ENCODE data around the gene C14orf180. TPM values are rescaled to one million over a fixed set of nuclear protein-coding genes. Genes with fewer than 3 reads are reported as not detected.

C14orf180 gene
- total RNA-seq, 2 experiments from 2014 or later = not detected

DNA sequence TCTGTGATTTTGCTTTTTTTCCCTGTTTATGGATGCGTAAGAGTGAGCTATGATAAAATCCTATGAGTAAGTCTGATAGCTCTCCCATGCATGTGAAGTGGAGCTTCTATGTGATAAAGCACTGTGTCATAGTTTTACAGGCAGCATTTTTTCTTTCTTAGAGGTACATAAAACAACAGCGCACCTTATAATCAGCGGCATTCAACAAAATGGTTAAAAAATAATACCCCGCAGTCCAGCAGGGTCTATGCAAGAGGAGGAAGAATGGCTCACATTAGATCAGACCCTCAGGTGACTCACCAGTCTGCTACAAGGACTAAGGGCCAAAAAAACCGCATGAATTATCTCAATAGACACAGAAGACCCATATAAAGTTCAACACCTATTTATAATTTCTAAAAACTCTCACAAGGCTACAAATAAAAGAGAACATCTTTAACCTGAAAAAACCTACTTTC, 58.0 kb downstream of the C14orf180 start:
- TF ChIP-seq, protein P1, sequence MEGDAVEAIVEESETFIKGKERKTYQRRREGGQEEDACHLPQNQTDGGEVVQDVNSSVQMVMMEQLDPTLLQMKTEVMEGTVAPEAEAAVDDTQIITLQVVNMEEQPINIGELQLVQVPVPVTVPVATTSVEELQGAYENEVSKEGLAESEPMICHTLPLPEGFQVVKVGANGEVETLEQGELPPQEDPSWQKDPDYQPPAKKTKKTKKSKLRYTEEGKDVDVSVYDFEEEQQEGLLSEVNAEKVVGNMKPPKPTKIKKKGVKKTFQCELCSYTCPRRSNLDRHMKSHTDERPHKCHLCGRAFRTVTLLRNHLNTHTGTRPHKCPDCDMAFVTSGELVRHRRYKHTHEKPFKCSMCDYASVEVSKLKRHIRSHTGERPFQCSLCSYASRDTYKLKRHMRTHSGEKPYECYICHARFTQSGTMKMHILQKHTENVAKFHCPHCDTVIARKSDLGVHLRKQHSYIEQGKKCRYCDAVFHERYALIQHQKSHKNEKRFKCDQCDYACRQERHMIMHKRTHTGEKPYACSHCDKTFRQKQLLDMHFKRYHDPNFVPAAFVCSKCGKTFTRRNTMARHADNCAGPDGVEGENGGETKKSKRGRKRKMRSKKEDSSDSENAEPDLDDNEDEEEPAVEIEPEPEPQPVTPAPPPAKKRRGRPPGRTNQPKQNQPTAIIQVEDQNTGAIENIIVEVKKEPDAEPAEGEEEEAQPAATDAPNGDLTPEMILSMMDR (conservative IDR thresholded peaks at IDR 0.05; ENCODE audit: low read length) = no peak
- TF ChIP-seq EZH2phosphoT487 (IDR thresholded peaks at IDR 0.05; ENCODE audit: borderline replicate concordance, low read depth, low read length) = no peak
- intact Hi-C loops (cut with micrococcal nuclease; ENCODE audit: unreplicated experiment) = no loop called here
- H3K9me3 ChIP-seq (ENCODE audit: low read length) = no peaks in the 10 kb centered on the region
- BruUV-seq (replicated peaks) = no TSS peak
- no peaks in the 10 kb centered on the region for H3K4me1 ChIP-seq (ENCODE audit: insufficient read depth, low read length, poor library complexity, severe bottlenecking)
- H4K20me1 ChIP-seq (ENCODE audit: insufficient read depth, low read length) = no peaks in the 10 kb centered on the region
- DNase-seq (ENCODE audit: low spot score) = no peak
- no peak overlapping the region for H3K27ac ChIP-seq (ENCODE audit: low read depth, low read length, poor library complexity, severe bottlenecking)
- CTCF ChIA-PET (ENCODE audit: unreplicated experiment) = no interaction called here
- POLR2A ChIA-PET = no interaction called here
- H3K4me3 ChIP-seq (ENCODE audit: low read depth, low read length, poor library complexity, severe bottlenecking) = no peak overlapping the region
- H3K36me3 ChIP-seq (ENCODE audit: insufficient read depth, low read length) = no peaks in the 10 kb centered on the region
- no peak overlapping the region for H3K4me2 ChIP-seq (ENCODE audit: low read length)
- H3K9me2 ChIP-seq (ENCODE audit: insufficient read depth, low read length) = no peaks in the 10 kb centered on the region
- H3K79me2 ChIP-seq (ENCODE audit: insufficient read depth, low read depth, low read length) = no peaks in the 10 kb centered on the region
- H2AFZ ChIP-seq (ENCODE audit: low read length) = no peak overlapping the region

DNA sequence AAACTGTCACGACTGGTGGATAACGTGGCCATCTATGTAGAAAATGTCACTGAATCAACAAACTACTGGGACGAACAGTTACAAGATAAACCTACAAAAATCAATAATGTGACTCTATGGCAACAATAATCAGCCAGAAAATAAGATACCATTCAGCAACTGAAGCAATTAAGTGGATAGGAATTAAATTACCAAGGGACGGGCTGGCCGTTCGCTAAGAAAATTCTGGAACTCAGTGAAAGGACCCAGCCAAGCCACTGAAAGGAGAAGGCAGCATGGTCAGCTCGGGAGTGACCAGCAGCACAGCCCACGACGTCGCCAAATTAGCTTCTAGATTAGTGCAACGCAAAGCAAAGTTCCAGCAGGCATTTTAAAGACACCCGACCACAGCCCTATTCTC, 58.6 kb downstream of the C14orf180 start:
- POLR2A ChIA-PET = no interaction called here
- Histone ChIP-seq H3K4me2 (ENCODE audit: low read length) (no peak overlapping the region), H3K9me2 (ENCODE audit: insufficient read depth, low read length) (no peaks in the 10 kb centered on the region), H3K4me3 (ENCODE audit: low read depth, low read length, poor library complexity, severe bottlenecking) (no peak overlapping the region), H4K20me1 (ENCODE audit: insufficient read depth, low read length) (no peaks in the 10 kb centered on the region), H2AFZ (ENCODE audit: low read length) (no peak overlapping the region), H3K27ac (ENCODE audit: low read depth, low read length, poor library complexity, severe bottlenecking) (no peak overlapping the region), H3K36me3 (ENCODE audit: insufficient read depth, low read length) (no peaks in the 10 kb centered on the region), H3K9me3 (ENCODE audit: low read length) (no peaks in the 10 kb centered on the region), H3K79me2 (ENCODE audit: insufficient read depth, low read depth, low read length) (no peaks in the 10 kb centered on the region), H3K4me1 (ENCODE audit: insufficient read depth, low read length, poor library complexity, severe bottlenecking) (no peaks in the 10 kb centered on the region)
- intact Hi-C loops (cut with micrococcal nuclease; ENCODE audit: unreplicated experiment) = no loop called here
- TF ChIP-seq EZH2phosphoT487 (IDR thresholded peaks at IDR 0.05; ENCODE audit: borderline replicate concordance, low read depth, low read length) = no peak
- TF ChIP-seq, protein P1 (conservative IDR thresholded peaks at IDR 0.05; ENCODE audit: low read length) = no peak
- no peak for DNase-seq (ENCODE audit: low spot score)
- CTCF ChIA-PET (ENCODE audit: unreplicated experiment) = no interaction called here
- no TSS peak for BruUV-seq (replicated peaks)

GRCh38 chr14:104638927-104639450, 59.4 kb downstream of the C14orf180 start:
- no peak for DNase-seq (ENCODE audit: low spot score)
- intact Hi-C loops (cut with micrococcal nuclease; ENCODE audit: unreplicated experiment) = no loop called here
- Histone ChIP-seq H3K36me3 (ENCODE audit: insufficient read depth, low read length) (no peaks in the 10 kb centered on the region), H3K79me2 (ENCODE audit: insufficient read depth, low read depth, low read length) (no peaks in the 10 kb centered on the region), H3K4me3 (ENCODE audit: low read depth, low read length, poor library complexity, severe bottlenecking) (no peak overlapping the region), H3K4me2 (ENCODE audit: low read length) (no peak overlapping the region), H3K27ac (ENCODE audit: low read depth, low read length, poor library complexity, severe bottlenecking) (no peak overlapping the region), H3K9me2 (ENCODE audit: insufficient read depth, low read length) (no peaks in the 10 kb centered on the region), H3K9me3 (ENCODE audit: low read length) (no peaks in the 10 kb centered on the region), H3K4me1 (ENCODE audit: insufficient read depth, low read length, poor library complexity, severe bottlenecking) (no peaks in the 10 kb centered on the region), H4K20me1 (ENCODE audit: insufficient read depth, low read length) (no peaks in the 10 kb centered on the region), H2AFZ (ENCODE audit: low read length) (no peak overlapping the region)
- ChIA-PET CTCF (ENCODE audit: unreplicated experiment) (no interaction called here), POLR2A (no interaction called here)
- no TSS peak for BruUV-seq (replicated peaks)
- TF ChIP-seq, protein P1 (conservative IDR thresholded peaks at IDR 0.05; ENCODE audit: low read length) = no peak
- TF ChIP-seq EZH2phosphoT487 (IDR thresholded peaks at IDR 0.05; ENCODE audit: borderline replicate concordance, low read depth, low read length) = no peak
